Loucy (cell line): ENCODE results near the gene KCNN3.

ENCODE experiments used
- EZH2phosphoT487 ChIP-seq: fragments of 200-600 bp; IDR thresholded peaks from 2 replicates; pipeline ENCODE4 v1.6.1; 2018; ENCODE audit warnings: antibody characterized with exemption, mild to moderate bottlenecking, moderate library complexity, borderline replicate concordance
- TF ChIP-seq, protein P1 (sequence below): fragments of 200-600 bp; sonication (generic); conservative IDR thresholded peaks from 2 replicates; pipeline ENCODE4 v1.5.1; 2014; ENCODE audit warnings: mild to moderate bottlenecking, antibody characterized with exemption, low read length

DNA sequence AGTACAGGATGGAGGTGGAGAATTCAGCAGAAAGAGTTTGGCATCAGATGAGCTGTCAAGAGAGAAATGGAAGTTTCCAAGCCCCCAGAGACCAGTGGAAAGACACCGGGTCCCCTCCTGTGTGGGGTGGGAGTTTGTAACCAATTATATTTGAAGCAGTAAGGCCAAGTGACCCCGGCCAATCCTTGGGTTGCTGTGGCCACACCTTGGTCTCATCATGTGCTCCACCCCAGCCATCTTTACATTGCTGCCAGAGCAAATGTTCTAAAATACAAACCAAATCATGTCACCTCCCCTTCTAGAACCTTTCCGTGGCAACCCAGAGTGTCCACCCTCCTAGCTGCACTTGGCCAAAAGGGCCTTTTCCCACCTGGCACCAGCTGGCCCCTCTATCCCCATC, 86.1 kb downstream of the KCNN3 start:
- TF ChIP-seq, protein P1, sequence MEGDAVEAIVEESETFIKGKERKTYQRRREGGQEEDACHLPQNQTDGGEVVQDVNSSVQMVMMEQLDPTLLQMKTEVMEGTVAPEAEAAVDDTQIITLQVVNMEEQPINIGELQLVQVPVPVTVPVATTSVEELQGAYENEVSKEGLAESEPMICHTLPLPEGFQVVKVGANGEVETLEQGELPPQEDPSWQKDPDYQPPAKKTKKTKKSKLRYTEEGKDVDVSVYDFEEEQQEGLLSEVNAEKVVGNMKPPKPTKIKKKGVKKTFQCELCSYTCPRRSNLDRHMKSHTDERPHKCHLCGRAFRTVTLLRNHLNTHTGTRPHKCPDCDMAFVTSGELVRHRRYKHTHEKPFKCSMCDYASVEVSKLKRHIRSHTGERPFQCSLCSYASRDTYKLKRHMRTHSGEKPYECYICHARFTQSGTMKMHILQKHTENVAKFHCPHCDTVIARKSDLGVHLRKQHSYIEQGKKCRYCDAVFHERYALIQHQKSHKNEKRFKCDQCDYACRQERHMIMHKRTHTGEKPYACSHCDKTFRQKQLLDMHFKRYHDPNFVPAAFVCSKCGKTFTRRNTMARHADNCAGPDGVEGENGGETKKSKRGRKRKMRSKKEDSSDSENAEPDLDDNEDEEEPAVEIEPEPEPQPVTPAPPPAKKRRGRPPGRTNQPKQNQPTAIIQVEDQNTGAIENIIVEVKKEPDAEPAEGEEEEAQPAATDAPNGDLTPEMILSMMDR, result no peak
- no peak for TF ChIP-seq EZH2phosphoT487
